Measurements from ENCODE around the gene GOLGA8J. TPM values are rescaled to one million over a fixed set of nuclear protein-coding genes. Genes with fewer than 3 reads are reported as not detected.
"Not testable (repeated sequence)": the region's sequence is repeated elsewhere in the genome, so short reads cannot be mapped to it uniquely, and the experiment has no call there.

Gene GOLGA8J, protein sequence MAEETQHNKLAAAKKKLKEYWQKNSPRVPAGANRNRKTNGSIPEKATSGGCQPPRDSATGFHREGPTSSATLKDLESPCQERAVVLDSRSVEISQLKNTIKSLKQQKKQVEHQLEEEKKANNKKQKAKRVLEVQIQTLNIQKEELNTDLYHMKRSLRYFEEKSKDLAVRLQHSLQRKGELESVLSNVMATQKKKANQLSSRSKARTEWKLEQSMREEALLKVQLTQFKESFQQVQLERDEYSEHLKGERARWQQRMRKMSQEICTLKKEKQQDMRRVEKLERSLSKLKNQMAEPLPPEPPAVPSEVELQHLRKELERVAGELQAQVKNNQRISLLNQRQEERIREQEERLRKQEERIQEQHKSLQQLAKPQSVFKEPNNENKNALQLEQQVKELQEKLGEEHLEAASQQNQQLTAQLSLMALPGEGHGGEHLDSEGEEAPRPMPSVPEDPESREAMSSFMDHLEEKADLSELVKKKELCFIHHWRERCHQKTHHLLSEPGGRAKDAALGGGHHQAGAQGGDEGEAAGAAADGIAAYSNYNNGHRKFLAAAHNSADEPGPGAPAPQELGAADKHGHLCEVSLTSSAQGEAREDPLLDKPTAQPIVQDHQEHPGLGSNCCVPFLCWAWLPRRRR
- not detected in 2 replicates for total RNA-seq (2014; rRNA removed; shearing (Covaris generic))

DNA sequence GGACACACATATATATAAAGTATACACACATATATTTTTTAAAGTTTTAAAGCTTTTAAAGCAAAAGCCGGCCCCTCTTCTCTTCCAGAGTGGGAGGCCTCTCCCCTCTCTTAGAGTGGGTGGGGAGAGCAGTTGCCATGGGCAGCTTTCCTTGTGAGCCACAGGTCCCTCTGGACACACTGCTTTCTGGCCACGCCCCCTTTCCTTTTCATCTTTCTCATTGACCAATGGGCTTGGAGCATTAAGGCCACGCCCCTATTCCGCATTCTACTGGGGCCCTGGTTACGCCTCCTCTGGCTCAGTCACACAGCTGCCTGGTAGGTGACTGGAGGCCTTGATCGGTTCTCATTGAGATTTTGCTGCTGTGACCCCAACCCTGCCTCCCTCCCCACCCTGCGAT lies at the start of gene GOLGA8J:
Gene GOLGA8J, plus strand, starts transcription at position 301 of the 400 bp plus-strand sequence. Its CDS starts 98 bp downstream, at position 399.
- DNase-seq (ENCODE audit: low spot score); in situ Hi-C loops (cut with HindIII; ENCODE audit: low sequenced_read_pairs): not testable (repeated sequence)

DNA sequence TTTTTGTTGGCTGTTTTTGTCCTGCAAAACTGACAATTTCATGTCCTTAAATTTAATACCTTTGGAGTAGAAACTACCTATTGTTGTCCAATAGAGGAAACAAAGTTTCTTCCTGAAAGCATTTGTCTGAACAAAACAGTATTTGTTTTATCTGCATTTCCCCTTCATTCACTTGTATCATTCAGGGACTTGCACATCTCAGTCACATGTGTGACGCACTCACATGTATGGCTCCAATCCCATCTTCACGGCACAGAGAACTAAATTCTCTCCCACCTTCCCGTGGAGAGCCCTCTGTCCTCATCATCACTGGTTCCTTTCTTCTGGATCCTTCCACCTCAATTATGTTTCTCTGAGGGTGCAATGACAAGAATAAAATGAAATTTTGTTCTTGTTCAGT lies 49.5 kb upstream of the GOLGA8J start:
- in situ Hi-C loops (cut with HindIII; ENCODE audit: low sequenced_read_pairs), result no loop called here

DNA sequence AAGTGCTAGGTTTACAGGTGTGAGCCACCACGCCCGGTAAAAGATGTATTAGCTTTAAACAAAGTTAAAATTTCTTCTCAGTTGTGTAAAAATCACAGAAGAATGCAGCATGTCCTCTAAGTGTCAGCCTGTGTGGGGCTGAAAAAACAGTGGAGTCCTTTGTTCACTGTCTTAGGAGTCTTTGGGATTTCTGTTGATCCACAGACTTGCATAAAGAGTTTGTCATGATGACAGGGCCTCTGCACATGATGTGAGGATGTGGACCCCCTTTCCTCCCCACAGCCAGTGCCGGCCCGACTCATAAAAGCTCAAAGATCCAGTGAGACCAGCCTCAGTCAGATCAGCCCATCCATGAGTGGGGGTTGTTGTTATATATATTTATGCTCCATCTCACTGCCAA lies 49.0 kb upstream of the GOLGA8J start:
- in situ Hi-C loops (cut with HindIII; ENCODE audit: low sequenced_read_pairs), result no loop called here
- no peak for DNase-seq (ENCODE audit: low spot score)

More for the DNA sequence above, 49.5 kb upstream of the GOLGA8J start:
- no peak for DNase-seq (ENCODE audit: low spot score)

DNA sequence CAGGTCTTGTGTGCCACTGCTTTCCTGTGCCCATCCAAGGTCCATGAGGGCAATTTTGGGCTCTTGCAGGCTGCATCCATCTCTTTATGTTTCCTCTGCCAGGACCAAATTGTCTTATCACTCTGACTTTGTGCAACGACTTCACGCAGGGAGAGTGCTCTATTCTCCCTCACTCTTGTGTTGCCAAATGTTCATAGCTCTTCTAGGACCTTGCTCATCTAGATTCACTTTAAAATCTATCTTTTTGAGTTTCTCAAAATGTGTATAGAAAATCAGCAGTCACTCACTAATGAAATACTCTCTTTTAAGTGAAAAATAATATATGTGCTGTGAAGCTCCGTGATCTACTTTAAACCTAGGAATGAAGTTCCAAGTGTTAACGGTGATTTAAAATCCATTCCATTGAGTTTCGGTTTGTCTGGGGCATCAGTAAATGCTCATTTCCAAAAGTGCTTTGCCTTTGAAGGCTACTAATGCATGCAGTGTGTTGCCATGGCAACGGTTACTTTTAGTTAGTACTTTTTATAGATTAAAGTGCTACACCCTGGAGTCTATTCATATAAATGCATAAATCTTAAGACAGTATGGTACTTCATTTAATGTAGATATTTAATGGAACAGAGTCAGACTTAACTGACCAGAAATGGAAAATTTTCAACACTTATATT lies 46.6 kb upstream of the GOLGA8J start:
- in situ Hi-C loops (cut with HindIII; ENCODE audit: low sequenced_read_pairs), result no loop called here
- DNase-seq (ENCODE audit: low spot score), result no peak

DNA sequence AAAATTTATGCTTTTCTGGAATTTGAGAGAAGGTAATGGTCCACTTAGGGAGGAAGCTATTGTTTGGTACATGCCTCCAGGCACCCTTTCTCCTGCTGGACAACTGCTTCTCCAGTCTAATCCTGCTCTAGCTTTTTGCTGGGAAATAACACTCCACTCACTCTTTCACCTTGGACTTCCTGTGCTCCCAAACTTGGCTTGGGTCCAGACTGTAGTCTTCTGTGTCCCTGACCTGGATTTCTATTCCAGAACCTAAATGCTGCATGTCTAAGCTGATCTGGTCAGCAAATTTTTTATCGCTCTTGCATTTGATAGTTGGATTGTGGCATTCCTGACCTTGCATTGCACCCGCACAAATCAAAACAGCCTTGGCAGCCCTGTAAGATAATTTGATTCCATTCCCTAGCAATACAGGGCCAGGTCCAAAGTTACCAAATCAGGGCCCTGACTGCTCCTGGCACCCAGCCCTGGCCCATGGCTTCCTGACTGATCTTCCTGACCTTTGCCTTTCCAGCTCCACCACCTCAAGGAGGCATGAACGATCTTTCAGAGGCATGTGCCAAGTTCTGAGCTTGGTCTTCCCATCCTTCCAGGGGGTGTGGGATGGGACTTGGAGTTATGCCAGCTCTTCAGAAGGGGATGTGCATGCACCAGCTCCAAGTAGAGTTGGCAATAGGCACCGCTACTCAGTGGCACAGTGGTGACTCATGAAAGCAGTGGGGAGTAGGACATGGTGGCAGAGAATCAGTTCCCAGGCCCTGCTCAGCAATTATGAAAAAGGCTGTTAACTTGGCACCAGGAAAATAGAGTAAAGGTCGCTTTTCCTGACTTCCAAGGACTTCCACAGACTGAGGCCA lies 43.9 kb upstream of the GOLGA8J start:
- DNase-seq (ENCODE audit: low spot score), result peak; percentile 61
- in situ Hi-C loops (cut with HindIII; ENCODE audit: low sequenced_read_pairs), result no loop called here

DNA sequence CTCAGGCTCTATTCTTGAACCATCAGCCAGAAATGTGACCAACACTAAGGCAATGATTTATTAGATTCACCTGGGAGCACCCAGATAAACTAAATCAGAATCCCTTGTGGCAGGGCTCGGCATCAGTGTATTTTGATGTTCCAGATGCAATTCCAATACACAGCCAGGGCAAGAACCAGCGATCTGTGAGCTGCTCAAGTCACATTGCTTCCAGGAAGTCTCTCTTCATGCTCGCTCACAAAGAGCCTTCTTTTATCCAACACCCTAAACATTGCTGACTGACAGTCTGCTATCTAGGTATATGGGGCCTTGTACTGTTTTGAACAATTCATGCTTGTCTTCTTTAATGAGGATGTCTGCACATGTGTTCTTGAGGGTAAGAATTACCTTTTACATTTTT lies 40.9 kb upstream of the GOLGA8J start:
- DNase-seq (ENCODE audit: low spot score), result no peak
- in situ Hi-C loops (cut with HindIII; ENCODE audit: low sequenced_read_pairs), result no loop called here

DNA sequence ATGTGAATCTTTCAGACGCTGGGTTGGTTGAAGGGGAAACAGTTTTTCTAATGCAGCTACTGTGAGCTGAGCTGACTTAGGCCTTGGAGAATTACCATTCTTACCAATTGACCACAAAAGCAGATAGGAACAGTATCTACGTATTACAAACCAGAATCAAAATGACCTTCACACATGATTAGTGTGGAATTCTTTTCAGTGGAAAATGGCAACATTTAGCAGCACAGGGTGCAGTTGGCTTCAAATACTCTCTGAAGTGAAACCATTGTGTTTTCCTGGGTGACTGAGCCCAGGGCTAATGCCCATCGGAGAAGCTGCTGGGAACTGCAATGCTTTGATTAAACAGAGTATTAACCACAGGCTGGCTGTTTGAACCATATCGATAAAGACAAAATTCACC lies 40.2 kb upstream of the GOLGA8J start:
- no peak for DNase-seq (ENCODE audit: low spot score)
- in situ Hi-C loops (cut with HindIII; ENCODE audit: low sequenced_read_pairs), result no loop called here

DNA sequence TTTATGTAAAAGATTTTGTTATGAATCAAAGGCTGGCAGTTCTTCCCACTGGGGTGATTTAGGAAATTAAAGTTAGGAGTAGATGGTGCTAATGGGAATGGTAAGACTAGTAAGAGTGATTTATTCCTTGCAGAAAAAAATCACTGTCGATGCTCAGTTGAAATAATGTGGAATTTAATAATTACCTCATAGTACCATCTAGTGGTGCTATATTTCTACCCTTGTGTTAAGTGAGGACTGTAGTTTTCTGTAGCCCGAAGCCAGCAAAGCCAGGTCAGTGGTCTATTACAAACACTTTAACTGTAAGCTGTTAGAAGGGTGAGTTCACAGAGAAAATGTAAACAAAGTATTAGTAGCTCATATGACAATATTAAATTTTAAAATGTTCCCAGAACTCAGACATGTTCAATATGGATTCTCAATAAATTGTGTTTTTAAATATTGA lies 39.5 kb upstream of the GOLGA8J start:
- in situ Hi-C loops (cut with HindIII; ENCODE audit: low sequenced_read_pairs), result no loop called here
- DNase-seq (ENCODE audit: low spot score), result peak; percentile 29

DNA sequence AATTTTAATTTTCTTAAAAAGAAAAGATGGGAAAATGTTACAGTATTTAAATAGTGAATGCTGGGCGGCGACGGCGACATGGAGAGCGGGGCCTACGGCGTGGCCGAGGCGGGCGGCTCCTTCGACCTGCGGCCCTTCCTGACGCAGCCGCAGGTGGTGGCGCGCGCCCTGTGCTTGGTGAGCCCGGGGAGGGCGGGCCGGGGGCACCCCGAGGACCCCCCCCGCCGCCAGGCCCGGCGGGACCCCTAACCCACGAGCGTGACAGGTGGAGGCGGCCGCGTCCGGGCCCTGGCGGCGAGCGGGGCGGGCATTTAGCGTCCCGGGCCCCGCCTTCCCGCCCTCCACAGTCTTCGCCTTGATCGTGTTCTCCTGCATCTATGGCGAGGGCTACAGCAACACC lies 38.4 kb upstream of the GOLGA8J start:
- in situ Hi-C loops (cut with HindIII; ENCODE audit: low sequenced_read_pairs), result no loop called here

DNA sequence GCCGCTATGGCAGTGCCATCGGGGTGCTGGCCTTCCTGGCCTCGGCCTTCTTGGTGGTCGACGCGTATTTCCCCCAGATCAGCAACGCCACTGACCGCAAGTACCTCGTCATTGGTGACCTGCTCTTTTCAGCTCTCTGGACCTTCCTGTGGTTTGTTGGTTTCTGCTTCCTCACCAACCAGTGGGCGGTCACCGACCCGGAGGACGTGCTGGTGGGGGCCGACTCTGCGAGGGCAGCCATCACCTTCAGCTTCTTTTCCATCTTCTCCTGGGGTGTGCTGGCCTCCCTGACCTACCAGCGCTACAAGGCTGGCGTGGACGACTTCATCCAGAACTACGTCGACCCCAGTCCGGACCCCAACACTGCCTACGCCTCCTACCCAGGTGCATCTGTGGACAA lies 37.9 kb upstream of the GOLGA8J start:
- in situ Hi-C loops (cut with HindIII; ENCODE audit: low sequenced_read_pairs); DNase-seq (ENCODE audit: low spot score): not testable (repeated sequence)

More for the DNA sequence above, 38.4 kb upstream of the GOLGA8J start:
- DNase-seq (ENCODE audit: low spot score), result no peak

DNA sequence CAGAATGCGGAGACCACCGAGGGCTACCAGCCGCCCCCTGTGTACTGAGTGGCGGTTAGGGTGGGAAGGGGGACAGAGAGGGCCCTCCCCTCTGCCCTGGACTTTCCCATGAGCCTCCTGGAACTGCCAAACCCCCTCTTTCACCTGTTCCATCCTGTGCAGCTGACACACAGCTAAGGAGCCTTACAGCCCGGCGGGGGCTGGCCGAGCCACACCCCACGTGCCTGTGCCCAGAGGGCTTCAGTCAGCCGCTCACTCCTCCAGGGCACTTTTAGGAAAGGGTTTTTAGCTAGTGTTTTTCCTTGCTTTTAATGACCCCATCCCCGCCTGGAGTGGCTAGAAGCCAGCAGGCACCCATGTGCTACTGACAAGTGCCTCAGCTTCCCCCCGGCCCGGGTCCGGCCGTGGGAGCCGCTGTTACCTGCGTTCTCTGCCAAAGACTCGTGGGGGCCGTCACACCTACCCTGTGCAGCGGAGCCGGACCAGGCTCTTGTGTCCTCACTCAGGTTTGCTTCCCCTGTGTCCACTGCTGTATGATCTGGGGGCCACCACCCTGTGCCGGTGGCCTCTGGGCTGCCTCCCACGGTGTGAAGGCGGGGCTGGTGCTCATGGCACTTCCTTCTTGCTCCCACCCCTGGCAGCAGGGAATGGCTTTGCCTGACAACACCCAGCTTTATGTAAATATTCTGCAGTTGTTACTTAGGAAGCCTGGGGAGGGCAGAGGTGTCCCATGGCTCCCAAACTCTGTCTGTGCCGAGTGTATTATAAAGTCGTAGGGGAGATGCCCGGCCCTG lies 37.3 kb upstream of the GOLGA8J start:
- DNase-seq (ENCODE audit: low spot score); in situ Hi-C loops (cut with HindIII; ENCODE audit: low sequenced_read_pairs): not testable (repeated sequence)

DNA sequence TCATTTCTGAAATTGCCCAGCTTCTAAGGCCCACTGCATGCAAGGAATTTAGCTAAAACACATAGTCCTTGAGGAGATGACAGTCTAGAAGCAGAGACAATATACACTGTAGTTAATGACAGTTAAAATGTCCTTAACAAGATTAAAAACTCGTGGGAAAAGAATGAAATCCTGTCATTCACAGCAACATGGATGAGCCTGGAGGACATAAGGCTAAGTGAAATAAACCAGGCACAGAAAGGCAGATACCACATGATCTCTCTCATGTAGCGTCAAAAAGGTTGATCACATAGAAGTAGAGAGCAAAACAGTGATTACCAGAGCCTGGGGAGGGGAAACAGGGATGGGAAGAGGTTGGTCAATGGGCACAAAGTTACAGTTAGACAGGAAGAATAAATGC lies 36.3 kb upstream of the GOLGA8J start:
- in situ Hi-C loops (cut with HindIII; ENCODE audit: low sequenced_read_pairs), result no loop called here
- DNase-seq (ENCODE audit: low spot score), result no peak

DNA sequence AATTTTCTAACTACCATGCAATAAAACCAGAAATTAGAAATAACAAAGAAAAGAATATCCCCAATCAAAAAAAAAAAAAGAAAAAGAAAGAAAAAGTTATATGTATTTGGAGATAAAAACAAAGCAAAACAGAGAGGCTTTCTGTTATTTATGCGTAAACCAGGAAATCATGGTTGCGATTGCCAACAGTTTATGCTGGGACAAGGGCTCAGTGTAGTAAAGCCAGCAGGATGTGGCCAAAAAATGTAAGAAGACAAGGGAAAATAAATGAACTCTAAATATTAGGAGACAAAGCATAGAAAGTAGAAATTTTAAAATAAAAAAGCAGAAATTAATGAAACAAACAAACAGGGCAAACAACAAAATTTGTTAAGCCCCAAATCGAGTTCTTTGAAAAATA lies 27.2 kb upstream of the GOLGA8J start:
- in situ Hi-C loops (cut with HindIII; ENCODE audit: low sequenced_read_pairs), result no loop called here
- no peak for DNase-seq (ENCODE audit: low spot score)

DNA sequence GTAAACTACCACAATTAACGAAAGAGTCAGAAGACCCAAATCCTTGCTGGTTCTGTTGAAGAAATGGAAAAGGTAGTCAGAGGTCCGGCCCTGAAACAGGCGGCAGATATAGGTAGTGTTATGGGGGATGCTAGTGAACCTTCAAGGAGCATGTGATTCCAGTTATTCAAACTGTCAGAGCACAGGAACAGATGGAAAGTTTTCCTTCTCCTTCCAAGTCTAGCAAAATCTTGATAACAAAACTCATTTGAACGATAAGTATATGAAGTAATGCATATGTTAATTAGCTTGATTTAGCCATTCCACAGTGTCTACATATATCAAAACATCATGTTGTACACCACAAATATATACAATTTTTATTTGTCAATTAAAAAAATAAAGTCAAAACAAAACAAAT lies 26.6 kb upstream of the GOLGA8J start:
- no peak for DNase-seq (ENCODE audit: low spot score)
- in situ Hi-C loops (cut with HindIII; ENCODE audit: low sequenced_read_pairs), result no loop called here

DNA sequence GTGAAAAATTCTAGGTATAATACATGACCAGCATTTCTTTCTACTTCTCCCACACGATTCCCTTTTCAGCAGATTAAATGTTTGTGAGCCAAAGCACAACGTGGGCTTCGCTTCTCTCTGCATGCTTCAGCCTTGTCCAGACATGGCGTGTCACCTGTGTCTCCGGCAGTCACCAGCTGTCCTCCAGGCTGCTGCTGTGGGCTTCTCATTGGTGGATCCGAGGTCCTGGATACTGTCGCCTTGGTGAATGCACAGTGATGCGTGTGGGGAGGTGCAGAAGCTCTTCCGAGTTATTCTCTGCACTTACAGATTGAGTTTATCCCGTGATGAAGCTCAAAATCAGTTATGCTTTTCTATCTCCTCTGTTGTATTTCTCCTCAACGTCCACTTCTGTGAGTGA lies 23.0 kb upstream of the GOLGA8J start:
- in situ Hi-C loops (cut with HindIII; ENCODE audit: low sequenced_read_pairs), result no loop called here
- DNase-seq (ENCODE audit: low spot score), result peak; percentile 6

DNA sequence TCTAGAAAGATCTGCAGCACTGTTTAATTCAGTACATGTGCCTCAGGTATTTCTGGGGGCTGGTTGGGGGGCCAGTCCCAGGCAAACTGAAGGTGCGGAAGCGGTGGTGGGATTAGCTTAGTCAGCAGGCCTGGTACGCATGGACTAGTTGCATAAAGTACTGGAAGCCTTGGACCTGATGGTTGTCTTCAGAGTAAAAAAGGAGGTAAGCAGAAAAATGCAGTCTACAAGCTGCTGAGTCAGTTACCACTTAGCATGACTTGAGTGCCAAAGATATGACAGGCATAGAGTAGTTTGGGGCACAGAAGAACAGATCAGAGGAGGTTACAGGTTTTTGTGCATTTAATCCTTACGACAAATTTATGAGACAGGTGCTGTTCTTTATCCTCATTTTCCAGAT lies 19.9 kb upstream of the GOLGA8J start:
- in situ Hi-C loops (cut with HindIII; ENCODE audit: low sequenced_read_pairs), result no loop called here
- no peak for DNase-seq (ENCODE audit: low spot score)

DNA sequence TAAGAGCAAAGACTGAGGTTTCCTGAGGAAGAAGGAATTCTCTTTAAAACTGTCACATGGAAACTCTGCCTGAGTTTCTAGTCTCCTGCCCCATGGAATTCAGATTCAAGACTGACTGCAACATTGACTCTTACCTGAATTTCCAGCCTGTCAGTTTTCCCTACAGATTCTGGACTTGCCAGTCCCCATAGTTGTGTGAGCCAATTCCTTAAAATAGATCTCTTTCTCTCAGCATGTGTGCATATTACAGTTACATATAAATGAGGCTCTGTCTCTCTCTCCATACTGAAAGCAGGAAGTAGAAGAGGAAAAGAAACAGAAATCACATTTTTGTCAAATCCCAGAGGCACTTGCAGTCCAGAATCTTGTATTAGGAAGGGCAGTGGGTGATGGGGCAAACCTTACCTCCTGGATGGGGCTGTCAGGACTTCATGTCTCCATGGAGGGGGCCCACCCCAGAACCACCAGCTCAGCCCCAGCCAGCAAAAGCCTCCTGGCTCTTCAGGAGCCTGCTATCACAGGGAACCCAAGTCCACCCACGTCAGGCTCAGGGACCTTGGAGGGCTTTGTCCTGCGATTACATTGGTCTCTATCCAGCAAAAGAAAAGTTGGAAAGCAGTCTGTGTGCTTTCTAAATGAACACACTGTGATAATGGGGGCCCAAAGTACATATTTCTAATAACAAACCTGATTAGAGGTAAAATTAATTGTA lies 18.8 kb upstream of the GOLGA8J start:
- DNase-seq (ENCODE audit: low spot score), result no peak
- in situ Hi-C loops (cut with HindIII; ENCODE audit: low sequenced_read_pairs), result no loop called here

All from G401 (cell line).